Forelimb muscle (tissue), 1 donor: ENCODE measurements around the gene LPP. TPM values are rescaled to one million over a fixed set of nuclear protein-coding genes. Genes with fewer than 3 reads are reported as not detected.
"Not testable (repeated sequence)": the region's sequence is repeated elsewhere in the genome, so short reads cannot be mapped to it uniquely, and the experiment has no call there.

Experiments
- DNase-seq: peaks from one replicate; pipeline ENCODE4 v3.0.0-alpha.2; 2013; ENCODE audit warnings: low read depth
- polyA plus RNA-seq: library from polyadenylated mRNA; unstranded; fragments of 120-200 nt; gene quantifications from one replicate; pipeline ENCODE4 v1.2.1, GENCODE V29; 2013; ENCODE audit not compliant: insufficient read length

The LPP gene
- polyA plus RNA-seq, 1 donor = 12.4 TPM

DNA sequence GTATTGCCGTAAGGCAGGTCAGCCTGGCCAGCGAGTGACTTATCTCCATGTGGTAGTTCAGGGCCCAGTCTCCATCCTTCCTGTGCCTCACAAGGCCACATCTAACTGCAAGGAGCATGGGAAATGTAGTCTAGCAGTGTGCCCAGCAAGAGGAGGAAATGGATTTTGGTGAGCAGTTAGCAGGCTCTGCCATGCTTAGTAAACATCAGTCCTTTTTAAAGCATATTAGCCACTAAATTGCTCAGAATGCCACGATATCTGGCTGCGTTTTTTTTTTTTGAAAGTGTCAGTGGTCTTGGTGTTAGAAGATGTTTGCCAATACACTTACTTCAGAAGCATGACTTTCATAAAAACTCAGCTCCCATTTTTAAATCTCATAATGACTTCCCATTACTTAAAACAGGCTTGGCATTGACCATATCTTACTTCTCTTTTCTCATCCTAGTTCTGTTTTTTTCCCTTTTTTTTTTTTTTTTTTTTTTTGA lies 547.6 kb downstream of the LPP start:
- no peak for DNase-seq

DNA sequence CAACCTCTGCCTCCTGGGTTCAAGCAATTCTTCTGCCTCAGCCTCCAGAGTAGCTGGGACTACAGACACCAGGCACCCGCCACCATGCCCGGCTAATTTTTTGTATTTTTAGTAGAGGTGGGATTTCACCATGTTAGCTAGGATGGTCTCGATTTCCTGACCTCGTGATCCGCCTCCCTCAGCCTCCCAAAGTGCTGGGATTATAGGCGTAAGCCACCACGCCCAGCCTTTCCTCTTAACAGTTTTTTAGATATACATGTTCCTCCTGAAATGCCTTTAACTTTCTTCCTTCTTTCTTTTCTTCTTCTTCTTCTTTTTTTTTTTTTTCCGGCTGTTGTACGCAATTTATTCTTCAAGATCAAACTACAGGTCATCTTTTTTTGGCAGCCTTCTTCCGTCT lies 548.1 kb downstream of the LPP start:
- DNase-seq = not testable (repeated sequence)

DNA sequence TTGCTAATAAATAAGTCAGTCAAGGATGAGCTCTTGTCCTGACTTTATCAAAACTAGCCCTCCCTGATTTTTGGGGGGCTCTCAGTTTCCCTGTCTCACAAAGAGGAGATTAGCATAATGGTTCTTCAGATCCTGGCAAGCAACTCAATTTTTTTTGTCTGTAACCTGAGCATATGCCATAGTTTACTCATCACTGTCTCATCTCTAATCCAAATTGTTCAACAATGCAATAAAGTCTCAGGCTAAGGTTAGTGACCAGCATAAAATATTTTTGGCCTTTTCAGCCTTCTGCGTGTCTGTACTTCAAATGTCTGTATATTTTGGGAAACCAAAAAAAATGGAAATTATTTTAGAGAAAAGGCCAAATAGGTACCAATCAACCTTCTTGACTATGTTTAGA lies 552.2 kb downstream of the LPP start:
- DNase-seq = no peak

DNA sequence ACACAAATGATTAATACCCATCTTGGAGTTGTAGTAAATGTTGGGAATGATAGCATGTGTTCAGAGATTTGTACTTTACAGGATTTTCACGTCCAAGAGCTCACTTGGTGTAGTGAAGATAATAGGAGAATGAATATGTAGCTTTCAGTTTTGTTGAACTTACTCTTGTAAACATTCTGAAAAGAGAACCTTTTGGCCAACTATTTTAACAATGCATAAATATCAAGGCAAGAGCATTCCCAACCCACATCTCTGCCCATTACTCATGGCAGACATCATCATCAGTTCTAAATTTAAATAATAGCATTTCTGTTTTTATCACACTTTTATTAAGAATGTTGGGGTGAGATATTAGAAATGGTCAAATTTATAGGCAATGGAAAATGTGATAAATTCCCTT lies 552.6 kb downstream of the LPP start:
- DNase-seq = no peak

DNA sequence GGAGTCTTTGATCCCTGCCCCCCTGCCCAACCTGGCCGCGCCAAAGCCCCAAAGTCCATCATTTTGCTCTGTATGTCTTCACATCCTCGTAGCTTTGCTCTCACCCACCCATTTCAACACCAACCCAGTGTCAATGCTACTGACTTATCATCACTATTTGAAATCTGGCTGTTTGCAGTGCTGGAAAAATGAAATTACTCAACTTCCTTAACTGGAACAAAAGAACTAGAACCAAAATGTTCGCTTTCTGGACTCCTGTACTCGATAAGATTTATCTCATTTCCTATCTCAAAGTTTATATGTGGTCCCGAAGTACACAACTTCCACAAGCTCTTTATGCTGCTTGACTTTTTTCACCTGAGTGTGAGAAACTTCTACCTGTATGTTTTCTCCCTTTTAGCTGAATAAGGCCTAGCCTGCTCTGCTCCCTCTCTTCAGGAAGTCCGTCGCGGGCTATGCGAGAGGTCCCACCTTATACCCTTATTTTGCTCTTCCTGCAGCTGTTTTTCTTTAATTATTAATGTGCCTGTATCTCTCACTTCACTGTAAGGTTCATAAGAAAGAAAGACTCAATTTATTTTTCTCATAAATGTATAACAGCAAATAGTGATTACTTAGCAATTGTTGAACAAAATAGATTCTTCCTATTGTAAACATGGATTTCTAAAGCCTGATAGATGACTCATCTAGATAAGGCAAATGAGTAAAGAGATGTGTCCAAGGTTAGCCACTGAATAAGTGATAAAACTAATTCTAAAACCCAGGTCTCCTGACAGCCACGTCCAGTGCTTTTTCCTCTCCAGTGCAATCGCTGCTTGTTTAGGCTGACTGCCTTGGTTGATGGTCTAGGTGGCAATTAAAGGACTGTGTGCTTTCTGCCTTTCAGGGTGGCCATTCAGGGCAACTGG lies 553.7 kb downstream of the LPP start:
- no peak for DNase-seq

DNA sequence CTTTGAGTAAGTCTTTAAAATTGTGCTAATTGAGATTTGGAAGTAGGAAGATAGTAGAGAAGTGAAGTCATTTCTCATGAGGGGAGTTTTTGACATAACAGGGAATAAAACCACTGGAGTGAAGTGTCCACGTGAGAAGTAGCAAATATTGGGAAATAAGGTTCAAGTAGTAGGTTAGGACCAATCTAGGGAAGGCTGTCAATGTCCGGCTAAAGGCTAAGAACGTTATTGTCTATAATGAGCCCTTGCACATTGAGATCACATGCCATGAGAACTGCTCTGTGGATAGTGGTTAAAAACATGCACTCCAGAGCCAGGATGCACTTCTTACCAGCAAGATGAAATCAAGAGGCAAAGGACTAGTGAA lies 557.9 kb downstream of the LPP start:
- DNase-seq = no peak

DNA sequence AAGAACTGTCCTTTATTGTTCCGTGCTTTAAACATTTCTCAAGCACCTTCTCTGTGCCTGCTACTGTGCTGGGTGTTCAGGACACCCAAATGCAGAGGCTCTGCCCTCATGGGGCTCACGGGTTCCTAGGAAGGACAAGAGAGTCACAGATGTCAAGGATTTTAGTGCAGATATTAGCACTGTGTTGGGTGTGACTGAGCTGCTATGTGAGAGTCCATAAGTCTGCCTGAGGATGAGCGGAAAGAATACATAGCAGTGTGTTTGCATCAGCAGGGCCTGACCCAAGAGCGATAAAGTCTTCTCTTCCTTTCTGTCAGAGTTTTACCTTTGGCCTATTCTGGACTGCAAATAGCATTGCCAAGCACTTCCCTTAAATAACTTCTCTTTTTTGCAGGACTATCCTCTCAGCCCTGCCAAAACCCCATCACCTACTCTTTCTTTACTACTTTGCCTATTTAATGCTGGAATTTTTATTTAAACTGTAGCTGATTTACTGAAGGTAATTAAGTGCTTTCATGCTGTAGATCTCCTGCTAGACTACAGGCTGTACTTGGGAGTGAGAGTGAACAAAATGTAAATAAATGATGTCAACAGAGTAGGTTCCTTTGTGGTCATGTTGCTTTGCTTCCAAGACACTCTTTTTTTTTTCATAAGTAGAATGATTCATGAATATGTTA lies 558.4 kb downstream of the LPP start:
- DNase-seq = no peak

DNA sequence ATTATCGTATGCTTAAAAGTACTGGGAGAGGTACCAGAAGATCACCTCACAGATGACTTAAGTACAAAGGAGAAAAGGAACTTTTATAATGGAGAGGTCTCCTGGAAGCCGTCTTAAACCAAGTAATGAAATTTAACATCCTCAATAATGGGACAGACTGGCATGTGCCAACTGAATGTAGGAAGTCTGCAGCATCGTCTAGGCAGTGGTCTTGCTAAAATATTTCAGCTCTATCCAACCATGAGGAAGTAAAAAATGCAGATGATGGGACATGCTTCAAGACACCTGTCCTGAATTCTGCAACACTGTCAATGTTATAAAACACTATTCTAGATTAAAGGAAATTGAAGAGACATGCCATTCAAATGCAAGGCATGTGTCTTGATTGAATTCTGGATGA lies 559.0 kb downstream of the LPP start:
- no peak for DNase-seq

DNA sequence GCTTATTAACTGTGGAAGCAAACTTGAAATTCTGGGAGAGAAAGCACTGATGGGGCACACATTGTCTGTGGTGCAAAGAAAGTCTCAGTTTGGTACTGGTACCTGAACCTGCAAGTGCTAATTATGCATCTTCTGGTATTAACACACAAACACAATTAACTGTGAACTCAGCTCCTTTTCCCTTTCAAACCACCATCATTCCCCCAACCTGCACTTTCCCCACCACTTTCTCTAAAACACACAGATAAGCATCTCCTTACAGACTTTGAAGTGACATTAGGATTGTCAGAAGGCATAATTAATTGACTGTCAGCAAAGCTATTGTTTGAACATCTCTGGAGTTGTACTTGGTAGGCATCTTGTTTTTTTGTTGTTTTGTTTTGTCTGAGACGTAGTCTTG lies 565.6 kb downstream of the LPP start:
- DNase-seq = no peak

DNA sequence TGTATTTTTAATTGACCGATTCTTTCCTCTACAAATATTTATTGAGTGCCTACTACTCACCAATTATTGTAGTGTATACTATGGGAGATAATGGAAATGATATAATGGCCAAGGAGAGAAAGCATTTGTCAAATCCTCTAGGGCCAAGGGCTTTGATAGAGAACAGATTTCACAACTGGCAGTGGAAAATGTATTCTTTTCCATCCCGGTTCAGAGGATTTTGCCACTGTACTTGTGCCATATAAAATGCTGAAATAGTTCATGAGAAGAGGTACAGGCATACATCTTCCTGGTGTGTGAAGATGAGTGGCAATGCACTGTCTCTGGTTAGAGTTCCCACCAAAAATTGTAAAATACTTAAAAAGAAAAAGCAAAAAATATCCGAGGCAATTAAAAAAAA lies 566.3 kb downstream of the LPP start:
- no peak for DNase-seq

DNA sequence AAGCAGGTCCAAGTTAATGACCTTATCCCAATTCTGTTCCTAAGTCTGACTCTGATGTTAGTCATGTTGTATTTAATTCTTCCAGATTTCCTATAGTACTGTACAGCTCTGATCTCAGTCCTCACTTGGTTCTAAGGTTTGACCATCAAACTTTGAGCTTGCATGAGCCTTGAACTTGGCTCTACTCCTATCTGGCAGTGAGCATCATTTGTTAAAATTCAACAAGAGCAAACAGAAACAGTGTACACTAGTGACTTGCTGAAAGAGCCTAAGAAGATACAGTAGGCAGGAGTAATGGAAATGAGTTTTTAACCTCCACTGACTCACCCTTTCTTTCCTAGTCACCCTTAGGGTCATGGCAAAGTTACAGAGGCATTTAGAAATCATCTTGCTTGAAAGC lies 566.7 kb downstream of the LPP start:
- DNase-seq = no peak

DNA sequence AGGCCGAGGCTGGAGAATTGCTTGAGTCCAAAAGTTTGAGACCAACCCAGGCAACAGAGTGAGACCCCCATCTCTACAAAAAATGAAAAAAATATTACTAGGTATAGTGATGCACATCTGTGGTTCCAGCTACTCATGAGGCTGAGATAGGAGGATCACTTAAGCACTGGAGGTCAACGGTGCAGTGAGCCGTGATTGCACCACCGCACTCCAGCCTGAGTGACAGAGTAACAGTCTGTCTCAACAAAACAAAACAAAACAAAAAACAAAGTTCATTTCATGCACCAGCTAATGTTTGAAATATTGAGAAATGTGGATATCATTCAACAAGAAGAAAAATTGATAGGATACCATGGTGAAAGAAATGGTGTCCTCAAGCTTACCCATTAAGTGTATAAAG lies 567.4 kb downstream of the LPP start:
- DNase-seq = no peak

DNA sequence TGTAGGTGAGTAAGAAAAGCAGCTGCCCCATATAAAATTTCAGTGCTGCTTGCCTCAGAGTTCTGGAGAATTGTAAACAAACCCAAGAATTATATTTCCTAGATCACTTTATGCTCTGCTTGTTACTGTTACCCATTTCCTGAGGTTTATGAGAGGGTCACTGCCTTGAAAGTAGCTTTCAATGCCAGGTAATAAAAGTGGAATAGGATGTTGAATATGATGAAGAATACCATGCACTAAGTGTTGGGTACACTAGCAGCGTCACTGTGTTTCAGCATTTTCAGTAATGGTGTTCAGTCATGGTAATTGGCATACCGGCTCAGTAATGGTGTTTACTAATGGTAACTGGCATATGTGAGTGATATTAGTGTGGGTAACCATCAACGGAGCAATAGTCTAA lies 568.0 kb downstream of the LPP start:
- no peak for DNase-seq

DNA sequence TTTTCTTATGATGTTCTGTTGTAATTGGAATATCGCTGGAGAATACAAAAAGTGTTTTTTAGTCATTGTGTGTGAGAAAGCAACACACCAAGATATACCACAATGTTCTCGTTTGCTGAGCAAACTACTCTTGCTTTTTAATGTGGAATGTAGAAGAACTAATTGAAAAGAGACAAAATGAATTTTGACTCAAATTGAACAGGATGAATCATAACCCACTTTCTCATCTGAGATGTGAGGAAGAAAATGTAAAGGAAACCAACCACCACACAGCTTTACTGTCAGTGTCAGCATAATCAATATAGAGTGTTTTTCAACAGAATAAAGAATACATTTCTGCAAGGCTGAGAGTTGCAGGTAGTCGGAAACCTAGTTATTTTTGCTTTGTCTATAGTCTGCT lies 569.0 kb downstream of the LPP start:
- no peak for DNase-seq

DNA sequence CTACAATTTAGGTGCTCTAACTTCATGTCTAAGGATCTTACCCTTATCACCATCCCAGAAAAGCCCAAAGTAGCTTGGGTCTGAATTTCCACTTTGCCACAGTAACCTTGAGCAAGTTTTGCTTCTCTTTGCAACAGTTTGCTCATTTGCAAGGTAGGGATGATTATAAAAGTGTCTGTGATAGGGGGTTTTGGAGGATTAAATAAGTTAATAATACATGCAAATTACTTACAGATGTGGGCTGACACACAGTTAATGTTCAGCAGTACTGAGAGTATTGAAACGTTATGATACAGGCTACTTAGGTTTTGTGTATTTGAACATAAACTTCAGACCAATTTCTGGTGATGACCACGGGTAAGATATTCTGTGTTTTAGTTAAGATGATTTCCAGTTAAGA lies 573.1 kb downstream of the LPP start:
- no peak for DNase-seq

DNA sequence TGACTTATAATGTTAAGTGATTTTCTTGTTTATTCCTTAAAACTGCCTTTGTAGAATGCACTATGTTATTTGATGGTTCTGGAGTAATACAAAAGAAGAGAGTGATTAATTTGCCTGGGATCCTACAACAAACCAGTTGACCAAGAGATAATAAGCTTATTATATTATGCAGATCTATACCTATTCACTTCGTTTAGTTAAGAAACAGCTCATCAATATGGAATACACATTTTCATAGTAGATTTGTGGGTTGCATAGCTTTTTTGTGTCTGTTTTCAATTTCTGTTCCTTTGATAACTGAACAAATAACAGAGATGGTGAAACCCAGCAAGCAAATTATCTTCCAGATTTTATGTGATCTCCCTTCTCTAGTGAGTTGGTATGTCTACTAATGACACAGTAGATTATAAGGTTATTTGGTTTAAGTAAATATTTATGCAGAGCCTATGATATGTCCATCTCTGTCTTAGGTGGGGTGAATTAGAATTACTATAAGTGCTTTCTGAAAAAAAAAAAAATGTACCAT lies 574.5 kb downstream of the LPP start:
- DNase-seq = no peak

DNA sequence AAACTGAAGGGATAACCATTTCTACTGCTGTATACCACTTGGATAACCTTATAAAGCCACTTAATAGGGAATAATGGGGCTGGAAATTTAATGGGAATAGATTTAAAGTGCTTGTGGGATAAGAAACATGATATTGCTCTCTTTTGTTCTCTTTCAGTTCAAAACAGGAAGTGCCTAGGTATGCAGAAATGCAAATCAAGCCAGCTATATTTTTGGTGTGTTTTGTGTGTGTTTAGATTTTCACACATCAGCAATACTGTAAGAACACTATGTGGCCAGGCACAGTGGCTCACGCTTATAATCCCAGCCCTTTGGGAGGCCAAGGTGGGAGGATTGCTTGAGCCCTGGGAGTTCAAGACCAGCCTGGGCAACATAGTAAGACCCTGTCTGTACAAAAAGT lies 575.5 kb downstream of the LPP start:
- DNase-seq = no peak

DNA sequence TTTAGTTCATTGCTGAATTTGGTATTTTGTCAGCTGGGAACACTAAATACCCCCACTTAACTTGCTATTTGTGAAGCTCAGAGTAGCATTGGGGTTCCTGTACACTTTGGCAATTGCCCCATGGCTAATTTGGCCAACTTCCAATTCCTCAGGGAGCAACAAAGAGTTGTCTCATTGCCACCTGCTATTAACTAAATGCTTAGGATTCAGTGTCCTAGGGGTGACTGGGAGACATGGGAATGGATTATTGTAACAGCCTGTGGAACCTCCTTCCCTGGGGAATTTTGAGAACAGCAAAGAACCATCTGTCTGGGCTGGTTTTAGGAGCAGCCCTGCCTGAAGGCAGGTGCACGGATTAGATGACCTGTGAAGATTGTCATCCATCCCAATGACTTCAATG lies 580.4 kb downstream of the LPP start:
- no peak for DNase-seq

DNA sequence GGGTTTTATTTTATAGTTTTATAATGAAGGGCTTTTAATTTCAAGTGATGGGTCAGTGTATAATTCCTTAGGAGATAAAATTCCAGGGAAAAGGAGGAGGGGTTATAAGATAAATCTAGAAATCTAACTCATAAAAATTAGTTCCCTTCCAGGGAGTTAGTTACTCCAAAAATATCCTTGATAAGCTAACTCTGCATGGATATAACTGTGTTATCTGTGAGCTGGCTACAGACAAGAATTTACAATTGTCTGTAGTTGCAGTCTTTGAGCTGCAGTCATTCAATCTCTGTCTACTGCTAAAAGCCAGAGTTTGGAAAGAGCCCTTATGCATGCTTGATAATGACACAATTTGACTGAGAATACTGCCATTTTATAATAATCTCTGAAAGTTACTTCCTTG lies 585.6 kb downstream of the LPP start:
- DNase-seq = no peak

DNA sequence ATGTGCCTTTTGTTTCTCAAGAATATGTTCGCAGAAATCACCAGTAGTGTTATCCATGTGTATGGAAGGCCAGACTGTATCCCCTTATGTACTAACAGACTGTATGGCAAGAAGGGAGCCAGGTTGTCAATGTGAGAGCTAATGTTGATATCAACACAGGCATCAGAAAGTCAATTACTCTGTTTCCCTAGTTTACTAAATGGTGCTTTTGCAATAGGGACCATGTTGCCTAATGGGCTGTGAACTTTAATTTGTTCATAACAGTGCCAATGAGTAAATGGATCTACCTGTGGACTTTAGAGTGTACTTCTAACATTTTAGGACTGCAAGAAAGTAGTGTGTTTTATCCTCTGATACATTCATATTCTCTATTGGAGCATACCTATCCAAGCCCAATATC lies 586.1 kb downstream of the LPP start:
- no peak for DNase-seq

DNA sequence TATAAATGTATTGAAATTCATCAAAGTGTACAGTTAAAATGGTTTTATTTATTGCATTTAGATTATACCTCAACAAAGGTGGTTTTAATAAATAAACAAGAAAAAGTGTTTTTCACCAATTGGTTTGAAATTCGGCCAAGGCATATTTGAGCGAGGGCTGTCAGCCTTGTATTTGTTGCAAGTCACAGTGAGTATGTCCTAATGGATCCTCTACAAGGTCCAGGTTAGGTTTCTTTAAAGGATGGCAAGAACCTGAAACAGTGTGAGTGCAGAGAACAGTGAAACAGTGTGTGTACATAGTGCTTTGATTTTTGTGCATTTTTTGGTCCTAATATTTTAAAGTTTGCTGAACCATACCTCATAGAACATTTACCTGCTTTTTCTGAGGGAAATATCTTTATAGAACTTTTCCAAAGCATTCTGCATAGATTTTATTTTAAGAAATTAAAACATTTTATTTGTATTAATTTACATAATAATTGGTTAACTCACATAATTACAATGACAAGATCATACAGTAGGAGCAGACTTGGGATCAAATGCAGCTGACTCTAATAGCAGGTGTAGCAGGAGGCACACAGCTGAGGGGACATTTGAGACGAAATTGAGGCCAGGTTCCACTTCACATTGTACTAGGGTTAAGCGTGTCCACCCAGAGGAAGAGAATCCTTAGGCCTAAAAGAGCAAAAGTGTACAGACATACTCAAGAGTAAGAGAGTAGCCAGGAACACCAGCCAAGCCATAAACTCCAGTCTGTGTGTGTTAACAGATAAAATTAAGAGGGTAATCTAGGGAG lies 589.0 kb downstream of the LPP start:
- no peak for DNase-seq

DNA sequence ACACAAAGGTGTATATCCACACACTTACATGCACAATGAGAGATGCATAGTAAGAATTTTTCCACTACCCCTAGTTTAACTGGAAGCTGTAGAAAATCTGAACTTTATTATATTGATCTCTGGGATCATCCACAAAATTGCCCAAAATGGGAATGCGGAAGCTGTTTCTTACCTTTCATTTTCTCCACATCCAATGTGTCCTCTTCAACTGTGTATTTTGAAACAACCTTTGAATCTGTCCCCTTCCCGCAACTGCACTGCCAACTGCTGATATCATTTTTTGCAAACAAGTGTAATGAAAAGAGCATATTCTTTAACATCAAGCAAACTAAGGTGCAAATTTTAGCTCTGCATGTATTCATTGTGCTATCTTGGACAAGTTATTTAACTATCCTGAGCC lies 590.2 kb downstream of the LPP start:
- no peak for DNase-seq
